ENCODE measurements around the gene KDM4B. TPM values are rescaled to one million over a fixed set of nuclear protein-coding genes. Genes with fewer than 3 reads are reported as not detected.

The KDM4B gene
- total and polyA plus RNA-seq, 12 donors: 12.4 to 35.8 (median 30.3) TPM

DNA sequence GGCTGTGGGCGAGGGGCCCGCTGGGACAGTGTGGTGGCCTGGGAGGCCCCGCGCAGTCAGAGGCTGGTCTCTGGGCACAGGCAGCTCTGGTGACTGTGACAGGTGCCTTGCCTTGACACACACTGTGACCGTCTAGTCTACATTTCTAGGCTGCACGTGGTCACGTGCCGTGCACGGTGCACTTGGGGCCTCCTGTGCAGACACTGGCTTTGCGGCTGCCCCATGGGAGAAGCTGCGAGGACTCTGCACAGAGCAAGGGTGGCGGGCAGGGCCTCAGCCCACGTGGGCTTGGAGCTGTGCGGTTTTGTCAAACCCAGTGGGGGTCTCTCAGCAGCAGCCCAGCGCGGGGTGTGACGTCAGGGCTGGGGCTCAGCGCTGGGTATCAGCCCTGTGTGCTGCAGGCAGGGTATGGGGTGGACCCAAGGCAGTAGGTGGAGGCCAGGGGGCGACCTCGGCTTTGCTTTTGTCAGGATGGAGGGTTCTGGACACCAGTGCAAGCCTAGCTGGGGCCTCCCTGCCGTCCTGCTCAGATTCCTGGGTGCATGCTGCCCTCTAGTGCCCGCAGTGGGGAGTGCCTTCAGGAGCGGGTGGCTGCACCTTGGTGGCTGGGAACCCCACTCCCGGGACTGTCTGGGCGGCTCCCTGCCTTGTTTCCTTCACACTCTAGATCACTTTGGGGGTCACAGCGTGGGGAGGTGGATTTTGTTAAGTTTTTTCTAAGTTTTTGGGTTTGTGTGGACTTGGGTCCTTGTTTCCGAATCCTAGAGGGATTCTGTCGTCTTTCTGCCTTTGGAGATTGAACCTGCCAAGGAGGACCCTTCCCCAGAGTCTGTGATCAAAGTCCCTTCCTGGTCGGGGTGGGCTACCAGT is 62.6 kb downstream of the KDM4B start:
- H3K27me3 ChIP-seq: no peaks in the 10 kb centered on the region
- intact Hi-C loops (cut with DNase I): loop anchor here (1.0 to 10.0 kb wide), 14 partner anchors 30 to 227 kb away; no protein-coding TSS in a partner anchor
- TF ChIP-seq CTCF (IDR thresholded peaks at IDR 0.05): peak; percentile 88 to 97 (median 94)
- peaks cover 0 to 28% (median 10%) of the 10 kb centered on the region in 9 donors for H3K36me3 ChIP-seq
- H3K4me3 ChIP-seq: no peak overlapping the region
- DNase-seq (peak; percentile 80 to 87), ATAC-seq (peak; percentile 72 to 91 (median 84))
- peaks cover 3 to 74% (median 51%) of the 10 kb centered on the region in 9 donors for H3K4me1 ChIP-seq
- WGBS, 2 donors: 47 to 52% methylated on average over 29 of the region's 29 CpGs
- peak overlapping the region in 1 of 10 donors; percentile 62 for H3K27ac ChIP-seq
- H3K9me3 ChIP-seq: no peaks in the 10 kb centered on the region

- TF ChIP-seq CTCF (IDR thresholded peaks at IDR 0.05): peak in 6 of 9 donors; percentile 22 to 44 (median 28)
- H3K9me3 ChIP-seq: no peaks in the 10 kb centered on the region
- DNase-seq (peak in 1 of 2 donors; percentile 38), ATAC-seq (peak; percentile 17 to 62 (median 43))
- H3K27me3 ChIP-seq: no peaks in the 10 kb centered on the region
- 68 to 76% methylated on average over 50 to 52 of the region's 52 CpGs for WGBS, 2 donors
- peaks cover 12 to 77% (median 55%) of the 10 kb centered on the region in 9 donors for H3K4me1 ChIP-seq
- peaks cover 0 to 31% (median 10%) of the 10 kb centered on the region in 9 donors for H3K36me3 ChIP-seq
- intact Hi-C loops (cut with DNase I): loop anchor here in 8 of 10 donors (2.0 to 10.0 kb wide), 10 partner anchors 35 to 228 kb away; no protein-coding TSS in a partner anchor
- H3K27ac ChIP-seq: peak overlapping the region in 7 of 10 donors; percentile 25 to 62 (median 58)
- no peak overlapping the region for H3K4me3 ChIP-seq
Observed at GRCh38 chr19:5032101-5032967, 63.4 kb downstream of the KDM4B start.

GRCh38 chr19:5035105-5035761 is 66.3 kb downstream of the KDM4B start:
- H3K4me1 ChIP-seq: peaks cover 20 to 79% (median 65%) of the 10 kb centered on the region in 9 donors
- no peaks in the 10 kb centered on the region for H3K27me3 ChIP-seq
- H3K4me3 ChIP-seq: no peak overlapping the region
- peaks cover 0 to 42% (median 14%) of the 10 kb centered on the region in 9 donors for H3K36me3 ChIP-seq
- ATAC-seq (no peak), DNase-seq (no peak)
- H3K9me3 ChIP-seq: no peaks in the 10 kb centered on the region
- WGBS, 2 donors: 72 to 75% methylated on average over 29 of the region's 29 CpGs
- no peak overlapping the region for H3K27ac ChIP-seq
- TF ChIP-seq CTCF (IDR thresholded peaks at IDR 0.05): no peak
- intact Hi-C loops (cut with DNase I): loop anchor here in 2 of 10 donors (10.0 kb wide), 2 partner anchors 60 to 230 kb away; no protein-coding TSS in a partner anchor

All from heart right ventricle (tissue), 16 donors.